IPS DF 6.9 (cell line): ENCODE data around the gene TES.

Experiments
- DNase-seq: peaks from one replicate; pipeline ENCODE4 v3.0.0-alpha.2; 2013; ENCODE audit warnings: low read depth, low spot score
- H3K27ac ChIP-seq: one replicate; pipeline ENCODE4 v1.5.1; 2013; ENCODE audit warnings: low read length, control low read depth
- H3K27me3 ChIP-seq: 2 replicates; pipeline ENCODE4 v1.6.1; 2013; ENCODE audit warnings: mild to moderate bottlenecking, low read length; ENCODE audit not compliant: control insufficient read depth, insufficient read depth
- H3K36me3 ChIP-seq: 2 replicates; pipeline ENCODE4 v1.6.1; 2013; ENCODE audit warnings: low read length; ENCODE audit not compliant: control insufficient read depth, insufficient read depth
- H3K4me1 ChIP-seq: 2 replicates; pipeline ENCODE4 v1.6.1; 2013; ENCODE audit warnings: low read length; ENCODE audit not compliant: control insufficient read depth, insufficient read depth
- H3K4me3 ChIP-seq: 2 replicates; pipeline ENCODE4 v1.5.1; 2013; ENCODE audit warnings: mild to moderate bottlenecking, low read length
- H3K9me3 ChIP-seq: 2 replicates; pipeline ENCODE4 v1.6.1; 2013; ENCODE audit warnings: low read length, inconsistent platforms; ENCODE audit not compliant: control insufficient read depth, insufficient read depth
- WGBS: extraction: QIAGEN DNeasy Blood & Tissue Kit; methylation state at CpG from one replicate; pipeline ENCODE4 v1.1.7; 2013; ENCODE audit warnings: mixed read lengths, missing lambda C conversion rate; ENCODE audit not compliant: insufficient read length, insufficient coverage; 5-methylcytosine and 5-hydroxymethylcytosine counted together

TES gene, protein sequence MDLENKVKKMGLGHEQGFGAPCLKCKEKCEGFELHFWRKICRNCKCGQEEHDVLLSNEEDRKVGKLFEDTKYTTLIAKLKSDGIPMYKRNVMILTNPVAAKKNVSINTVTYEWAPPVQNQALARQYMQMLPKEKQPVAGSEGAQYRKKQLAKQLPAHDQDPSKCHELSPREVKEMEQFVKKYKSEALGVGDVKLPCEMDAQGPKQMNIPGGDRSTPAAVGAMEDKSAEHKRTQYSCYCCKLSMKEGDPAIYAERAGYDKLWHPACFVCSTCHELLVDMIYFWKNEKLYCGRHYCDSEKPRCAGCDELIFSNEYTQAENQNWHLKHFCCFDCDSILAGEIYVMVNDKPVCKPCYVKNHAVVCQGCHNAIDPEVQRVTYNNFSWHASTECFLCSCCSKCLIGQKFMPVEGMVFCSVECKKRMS

DNA sequence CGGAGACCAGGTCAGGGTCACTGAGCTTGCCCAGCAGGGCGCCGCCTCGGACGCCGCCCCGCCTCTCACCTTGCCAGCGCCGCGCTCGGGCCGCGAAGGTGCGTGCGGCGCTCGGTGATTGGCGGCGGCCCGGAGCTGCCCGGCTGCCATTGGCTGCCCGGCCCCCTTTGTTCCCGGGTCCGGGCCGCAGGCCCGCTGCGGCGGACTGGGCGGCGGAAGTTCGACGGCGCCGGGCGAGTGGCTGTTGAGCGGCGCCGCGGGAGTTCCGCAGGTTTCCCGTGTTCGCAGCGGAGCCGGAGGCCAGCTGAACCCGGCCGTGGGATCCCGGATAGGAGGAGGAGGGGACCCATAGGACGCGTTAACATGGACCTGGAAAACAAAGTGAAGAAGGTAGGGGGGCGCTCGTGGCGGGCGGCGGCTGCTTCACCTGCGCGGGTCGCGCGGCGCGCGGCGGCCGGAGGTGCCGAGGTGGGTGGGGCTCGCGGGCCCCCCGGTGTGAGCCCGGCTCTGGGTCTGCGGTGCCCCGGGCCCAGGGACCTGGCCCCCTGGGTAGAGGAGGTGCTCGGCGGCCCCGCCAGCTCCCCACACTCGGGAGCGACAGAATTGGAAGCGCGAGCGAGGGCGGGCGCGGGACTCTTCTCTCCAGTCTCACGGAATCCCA is at the start of gene TES:
TSS of gene TES (plus strand) at position 195 of the 661 bp plus-strand sequence. CDS start at position 364, 169 bp downstream.
- no peaks in the 10 kb centered on the region; the same call in 1 of the 2 replicates for H3K4me1 ChIP-seq
- WGBS: no CpG with 5 or more reads among the region's 83 CpGs
- no peaks in the 10 kb centered on the region for H3K36me3 ChIP-seq
- H3K4me3 ChIP-seq: peak within 1 kb of the TSS; percentile 93
- no peaks in the 10 kb centered on the region for H3K9me3 ChIP-seq
- DNase-seq: peak; percentile 54
- H3K27me3 ChIP-seq: no peaks in the 10 kb centered on the region
- no peak within 1 kb of the TSS for H3K27ac ChIP-seq

DNA sequence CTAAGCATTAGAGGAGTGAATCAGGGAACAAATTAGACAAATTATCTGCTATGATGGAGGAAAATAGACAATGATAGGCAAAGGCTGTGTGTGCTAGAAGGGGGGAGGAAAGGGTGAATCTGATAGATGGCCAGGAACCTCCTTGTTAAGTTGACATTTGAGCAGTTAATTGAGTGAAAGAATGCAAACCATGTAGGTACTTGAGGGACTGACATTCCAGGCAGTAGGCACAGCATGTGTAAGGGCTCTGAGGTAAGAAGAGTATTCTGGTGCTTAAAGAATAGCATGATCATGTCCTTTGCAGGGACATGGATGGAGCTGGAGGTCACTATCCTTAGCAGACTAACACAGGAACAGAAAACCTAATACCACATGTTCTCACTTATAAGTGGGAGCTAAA is 48.6 kb upstream of the TES start:
- DNase-seq: no peak
- H3K27me3 ChIP-seq: no peaks in the 10 kb centered on the region
- no peak overlapping the region for H3K27ac ChIP-seq
- H3K4me1 ChIP-seq: no peaks in the 10 kb centered on the region
- H3K4me3 ChIP-seq: no peak overlapping the region
- H3K9me3 ChIP-seq: no peaks in the 10 kb centered on the region
- no peaks in the 10 kb centered on the region for H3K36me3 ChIP-seq

DNA sequence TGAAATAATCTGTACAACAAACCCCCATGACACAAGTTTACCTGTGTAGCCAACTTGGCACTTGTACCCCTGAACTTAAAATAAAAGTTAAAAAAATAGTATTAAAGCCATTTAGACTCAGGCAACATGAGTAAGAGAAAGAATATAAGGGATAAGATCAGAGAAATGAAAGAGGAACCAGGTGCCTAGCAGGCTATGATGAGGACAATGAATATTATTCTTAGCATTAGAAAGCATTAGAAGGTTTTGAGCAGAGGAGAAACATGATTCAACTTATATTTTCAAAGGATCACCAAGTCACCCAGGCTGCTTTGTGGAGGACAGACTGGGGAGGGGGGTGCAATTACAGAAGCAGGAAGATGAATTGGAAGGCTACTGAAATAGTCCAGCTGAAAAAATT is 48.1 kb upstream of the TES start:
- Histone ChIP-seq H3K4me3 (no peak overlapping the region), H3K9me3 (no peaks in the 10 kb centered on the region), H3K36me3 (no peaks in the 10 kb centered on the region), H3K4me1 (no peaks in the 10 kb centered on the region), H3K27me3 (no peaks in the 10 kb centered on the region), H3K27ac (no peak overlapping the region)
- DNase-seq: no peak

DNA sequence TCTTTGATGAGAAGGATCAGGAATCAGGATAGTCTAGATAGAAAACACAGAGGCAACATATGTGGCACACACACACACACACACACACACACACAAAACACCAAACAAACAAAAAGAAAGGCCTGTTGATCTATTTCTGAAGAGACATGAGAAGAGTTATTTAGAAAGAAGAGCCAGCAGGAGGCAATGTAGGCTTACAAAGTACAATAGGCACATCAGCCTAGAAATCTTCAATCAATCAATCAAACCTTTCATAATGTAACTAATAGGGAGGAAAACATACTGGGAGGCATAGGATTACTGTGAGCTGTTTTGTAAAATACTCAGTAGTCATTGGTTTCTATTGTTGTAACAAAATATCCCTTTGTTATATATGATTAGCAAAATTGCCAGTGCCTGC is 47.3 kb upstream of the TES start:
- H3K27ac ChIP-seq: no peak overlapping the region
- H3K27me3 ChIP-seq: no peaks in the 10 kb centered on the region
- no peaks in the 10 kb centered on the region for H3K9me3 ChIP-seq
- H3K4me3 ChIP-seq: no peak overlapping the region
- H3K4me1 ChIP-seq: no peaks in the 10 kb centered on the region
- no peak for DNase-seq
- no peaks in the 10 kb centered on the region for H3K36me3 ChIP-seq

DNA sequence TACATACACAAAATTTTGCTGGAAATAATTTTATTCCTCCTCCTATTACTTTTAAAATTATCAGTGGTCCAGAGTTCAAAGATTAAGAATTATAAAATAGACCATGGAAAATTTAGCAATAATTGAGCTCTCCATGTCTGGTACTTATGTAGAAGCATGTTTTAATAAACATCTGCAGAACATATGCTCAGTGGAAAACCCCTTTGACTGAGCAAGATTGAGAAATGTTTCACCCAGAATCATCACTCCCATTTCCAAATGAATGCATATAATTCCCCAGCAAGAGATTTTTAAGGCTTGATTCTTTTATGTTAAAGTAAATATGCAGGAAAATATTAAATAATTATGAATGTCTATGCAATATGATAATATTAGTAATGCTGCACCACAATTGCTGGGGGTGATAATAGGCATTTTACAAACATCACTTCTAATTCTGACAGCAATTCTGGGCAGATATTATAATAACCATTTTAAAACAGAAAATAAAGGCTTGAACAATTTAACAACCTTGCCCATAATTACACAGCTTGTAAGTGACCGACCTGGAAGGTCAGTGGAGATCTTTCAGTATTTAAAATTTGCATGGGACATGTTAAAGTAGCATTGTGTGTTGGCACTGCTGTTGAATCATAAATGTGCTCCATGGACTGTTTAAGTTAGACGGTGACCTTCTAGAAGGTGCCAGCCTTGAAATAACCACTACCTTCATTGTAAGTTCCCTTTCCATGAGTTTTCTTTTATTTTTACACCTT is 45.6 kb upstream of the TES start:
- H3K27ac ChIP-seq: no peak overlapping the region
- no peaks in the 10 kb centered on the region for H3K36me3 ChIP-seq
- H3K9me3 ChIP-seq: no peaks in the 10 kb centered on the region
- no peaks in the 10 kb centered on the region for H3K27me3 ChIP-seq
- H3K4me3 ChIP-seq: no peak overlapping the region
- no peak for DNase-seq
- no peaks in the 10 kb centered on the region for H3K4me1 ChIP-seq
- no CpG with 5 or more reads among the region's 2 CpGs for WGBS

DNA sequence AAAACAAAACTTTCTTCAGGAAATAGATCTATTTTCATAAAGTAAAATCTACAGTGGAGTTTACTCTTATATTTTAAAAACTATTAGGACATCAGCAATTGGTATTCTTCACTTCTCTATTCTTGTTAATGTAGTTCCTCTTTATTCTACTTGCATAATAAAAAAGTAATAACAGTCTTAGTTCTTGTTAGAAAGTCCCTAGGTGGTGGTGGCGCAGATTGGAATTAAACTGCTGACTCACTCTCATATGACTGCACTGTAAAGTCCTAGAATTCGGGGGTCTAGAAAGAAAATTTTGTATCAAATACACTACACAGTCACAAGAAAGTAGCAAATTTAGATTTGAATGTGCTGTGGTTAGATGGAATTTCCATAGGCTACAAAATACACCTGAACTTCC is 44.6 kb upstream of the TES start:
- Histone ChIP-seq H3K27ac (no peak overlapping the region), H3K4me1 (no peaks in the 10 kb centered on the region), H3K9me3 (no peaks in the 10 kb centered on the region), H3K27me3 (no peaks in the 10 kb centered on the region), H3K4me3 (no peak overlapping the region), H3K36me3 (no peaks in the 10 kb centered on the region)
- DNase-seq: no peak
- no CpG with 5 or more reads among the region's 2 CpGs for WGBS

DNA sequence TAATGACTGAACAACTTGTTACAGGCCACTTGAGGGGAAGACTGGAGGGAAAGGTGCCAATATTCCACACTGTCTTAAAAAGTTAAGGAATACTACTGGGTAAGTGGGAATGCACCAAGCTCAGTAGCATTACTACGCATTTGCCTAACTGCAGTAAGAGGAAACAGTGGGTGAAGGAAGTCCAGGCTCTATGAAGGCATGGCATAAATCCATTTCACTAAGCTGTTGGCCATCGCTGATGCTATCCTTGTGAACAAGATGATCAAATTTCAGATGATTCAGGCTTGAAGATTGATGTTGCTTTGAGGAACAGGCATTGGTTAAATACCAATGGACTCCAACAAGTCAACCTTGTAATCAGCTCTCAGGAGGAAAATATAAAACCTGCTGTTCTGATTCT is 44.2 kb upstream of the TES start:
- no peaks in the 10 kb centered on the region for H3K27me3 ChIP-seq
- no CpG with 5 or more reads among the region's 2 CpGs for WGBS

DNA sequence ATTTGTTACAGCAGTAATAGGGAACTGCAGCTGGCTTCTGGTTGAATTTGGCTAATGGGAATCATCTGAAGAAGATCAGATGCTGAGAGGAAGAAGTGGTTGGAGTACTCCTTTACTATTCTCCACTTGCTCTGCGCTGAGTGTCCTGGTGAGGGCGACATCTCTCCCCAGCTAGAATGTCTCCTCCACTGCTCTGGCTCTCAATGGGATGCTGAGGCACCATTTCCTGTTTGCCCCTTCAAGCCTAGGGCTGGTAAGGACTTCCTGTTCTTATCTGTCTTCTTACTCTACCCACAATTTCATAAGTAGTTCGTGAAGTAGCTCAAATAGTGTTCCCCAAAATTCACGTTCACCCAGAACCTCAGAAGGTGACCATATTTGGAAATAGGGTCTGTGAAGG is 43.2 kb upstream of the TES start:
- no CpG with 5 or more reads among the region's 4 CpGs for WGBS
- DNase-seq: no peak
- H3K4me1 ChIP-seq: no peaks in the 10 kb centered on the region
- H3K36me3 ChIP-seq: no peaks in the 10 kb centered on the region
- H3K27ac ChIP-seq: no peak overlapping the region
- H3K4me3 ChIP-seq: no peak overlapping the region
- H3K9me3 ChIP-seq: no peaks in the 10 kb centered on the region
- H3K27me3 ChIP-seq: no peaks in the 10 kb centered on the region

More for the DNA sequence above, 44.2 kb upstream of the TES start:
- Histone ChIP-seq H3K36me3 (no peaks in the 10 kb centered on the region), H3K27ac (no peak overlapping the region), H3K9me3 (no peaks in the 10 kb centered on the region), H3K4me1 (no peaks in the 10 kb centered on the region), H3K4me3 (no peak overlapping the region)
- DNase-seq: no peak

DNA sequence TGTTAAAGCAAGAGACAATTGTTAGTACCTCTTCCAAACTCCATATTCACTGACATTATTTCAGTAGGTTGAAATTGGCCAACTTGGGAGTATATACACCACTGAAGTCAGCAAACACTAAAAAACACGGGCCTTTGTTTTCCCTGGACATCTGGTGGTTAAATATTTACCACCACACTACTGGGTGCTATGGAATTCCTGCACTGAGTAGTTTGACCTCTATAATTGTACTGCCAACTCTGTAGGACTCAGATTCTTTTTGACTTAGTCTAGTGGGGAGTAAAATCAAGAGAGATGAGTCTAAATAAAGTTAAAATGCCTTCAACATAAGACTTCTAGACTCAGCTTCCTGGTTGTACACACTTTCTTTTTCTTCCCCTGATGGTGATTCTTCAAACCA is 41.3 kb upstream of the TES start:
- Histone ChIP-seq H3K4me1 (no peaks in the 10 kb centered on the region), H3K4me3 (no peak overlapping the region), H3K9me3 (no peaks in the 10 kb centered on the region), H3K27me3 (no peaks in the 10 kb centered on the region), H3K27ac (no peak overlapping the region), H3K36me3 (no peaks in the 10 kb centered on the region)
- no peak for DNase-seq
- WGBS: no CpG with 5 or more reads among the region's 1 CpG

DNA sequence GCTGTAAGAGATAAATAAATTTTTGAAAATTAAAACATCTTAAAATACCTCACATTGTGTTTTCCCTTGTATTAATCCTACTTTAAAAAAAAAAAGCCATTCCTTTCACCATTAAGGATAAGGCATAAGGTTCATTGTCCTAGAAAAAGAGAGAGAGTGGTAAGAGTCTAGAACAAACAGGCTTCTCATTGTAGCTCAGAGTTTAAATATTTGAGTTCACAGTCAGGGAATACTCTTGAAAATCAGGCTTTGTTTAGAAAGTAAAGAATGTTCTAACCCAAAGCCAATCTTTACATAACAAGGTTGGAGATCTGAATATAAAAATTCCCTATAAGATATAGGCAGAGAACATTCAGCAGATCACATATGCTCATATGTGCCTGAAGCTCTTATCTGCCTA is 40.2 kb upstream of the TES start:
- DNase-seq: no peak
- no peaks in the 10 kb centered on the region for H3K27me3 ChIP-seq
- H3K4me1 ChIP-seq: no peaks in the 10 kb centered on the region

More for the DNA sequence above, 40.2 kb upstream of the TES start:
- Histone ChIP-seq H3K27ac (no peak overlapping the region), H3K9me3 (no peaks in the 10 kb centered on the region), H3K36me3 (no peaks in the 10 kb centered on the region), H3K4me3 (no peak overlapping the region)
